ENCODE results near the gene DLGAP1. TPM values are rescaled to one million over a fixed set of nuclear protein-coding genes. Genes with fewer than 3 reads are reported as not detected.

DLGAP1 gene
- total RNA-seq, 2 experiments from 2014 or later, result not detected

DNA sequence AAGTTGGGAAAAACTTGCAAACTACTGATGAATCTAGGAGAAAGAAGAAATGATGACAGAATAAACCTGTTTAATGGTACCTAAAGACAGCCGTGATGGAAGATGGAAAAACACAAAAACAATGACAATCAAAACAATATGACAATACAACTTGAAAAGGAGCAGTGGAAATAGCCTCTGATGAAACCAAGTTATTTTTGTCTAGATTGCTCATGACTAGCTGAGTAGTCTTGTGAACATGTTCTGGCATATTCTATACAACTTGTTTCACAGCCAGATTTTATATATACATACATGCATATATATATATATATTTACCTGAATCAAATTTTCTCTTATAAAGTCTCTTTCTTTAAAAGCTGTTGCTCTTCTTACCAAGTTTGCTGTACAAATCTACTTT, 566.0 kb downstream of the DLGAP1 start:
- peaks cover 1% of the 10 kb centered on the region for H3K4me1 Mint-ChIP-seq
- peaks cover 12% of the 10 kb centered on the region for H3K27me3 Mint-ChIP-seq
- H3K36me3 Mint-ChIP-seq, result no peaks in the 10 kb centered on the region
- POLR2A ChIA-PET, result no interaction called here
- no peak overlapping the region for H3K27ac Mint-ChIP-seq
- ATAC-seq (ENCODE audit: low read depth) (no peak), DNase-seq (no peak)
- no peak overlapping the region for H3K4me3 Mint-ChIP-seq
- H3K9me3 Mint-ChIP-seq, result no peaks in the 10 kb centered on the region

DNA sequence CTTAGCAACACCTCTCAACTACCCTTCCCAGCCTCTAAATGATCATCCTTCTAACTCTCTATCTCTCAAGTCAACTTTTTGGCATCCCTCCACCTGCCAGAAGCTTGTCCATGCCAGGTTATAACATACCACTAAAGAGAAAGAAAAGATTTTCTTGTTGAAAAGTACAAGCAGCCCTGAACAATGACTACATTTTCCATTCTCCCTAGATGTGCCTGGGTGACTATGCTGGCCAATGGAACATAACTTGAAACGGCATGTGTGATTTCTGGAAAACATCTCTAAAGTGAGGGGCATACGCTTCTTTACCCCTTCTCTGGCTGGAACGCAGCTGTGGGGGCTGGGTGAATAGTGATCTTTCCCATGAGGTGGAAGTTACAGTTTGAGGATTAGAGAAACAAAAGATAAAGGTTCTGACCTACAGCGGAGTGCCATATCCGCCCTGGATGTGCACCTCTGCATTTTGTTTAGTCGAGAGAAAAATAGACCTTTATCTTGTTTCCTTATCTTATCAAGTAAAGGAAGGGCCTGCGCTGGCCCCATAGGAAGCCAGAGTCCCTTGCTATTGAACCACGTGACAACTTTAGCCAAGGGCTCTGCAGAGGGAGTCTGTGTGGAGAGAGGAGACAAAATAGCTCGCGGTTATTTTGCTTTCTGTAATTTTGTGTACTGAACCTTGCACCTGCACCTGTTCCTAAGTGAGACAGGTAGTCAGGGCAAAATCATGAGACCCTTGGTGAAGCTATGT, 568.4 kb downstream of the DLGAP1 start:
- Mint-ChIP-seq H3K27ac (no peak overlapping the region), H3K4me1 (peaks cover 1% of the 10 kb centered on the region), H3K9me3 (no peaks in the 10 kb centered on the region), H3K36me3 (no peaks in the 10 kb centered on the region), H3K4me3 (no peak overlapping the region), H3K27me3 (peaks cover 8% of the 10 kb centered on the region)
- POLR2A ChIA-PET, result no interaction called here
- ATAC-seq (ENCODE audit: low read depth), result no peak
- DNase-seq, result no peak

DNA sequence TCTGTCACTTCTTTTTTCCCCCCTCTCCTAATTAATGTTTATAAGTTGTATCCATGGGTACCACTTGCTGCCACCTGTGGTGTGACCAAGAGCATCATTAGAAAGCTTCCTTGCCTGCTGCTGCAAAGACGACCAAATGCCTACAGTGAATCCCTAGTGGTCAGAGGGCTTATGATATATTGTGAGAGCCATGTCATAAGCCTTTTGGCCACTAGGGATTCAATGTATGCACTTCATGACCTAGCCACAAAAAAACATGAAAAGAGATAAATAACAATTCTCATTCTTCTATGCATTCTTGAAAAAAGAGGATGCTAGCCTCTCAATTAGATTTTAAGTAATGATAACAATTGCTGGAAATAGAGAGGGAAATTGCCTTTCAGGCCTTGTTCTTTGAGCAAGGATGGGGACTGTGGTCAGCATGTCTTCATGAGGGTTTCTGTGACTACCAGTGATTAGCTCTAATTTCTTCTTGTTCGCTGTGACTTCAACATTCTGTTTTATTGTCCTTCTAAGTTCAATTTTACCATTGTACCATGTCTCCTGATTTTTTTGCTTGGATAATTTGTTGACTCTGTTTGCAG, 569.8 kb downstream of the DLGAP1 start:
- Mint-ChIP-seq H3K36me3 (no peaks in the 10 kb centered on the region), H3K27ac (no peak overlapping the region), H3K9me3 (no peaks in the 10 kb centered on the region), H3K4me1 (peaks cover 1% of the 10 kb centered on the region), H3K27me3 (peaks cover 5% of the 10 kb centered on the region), H3K4me3 (no peak overlapping the region)
- DNase-seq, result no peak
- POLR2A ChIA-PET, result no interaction called here
- ATAC-seq (ENCODE audit: low read depth), result no peak

DNA sequence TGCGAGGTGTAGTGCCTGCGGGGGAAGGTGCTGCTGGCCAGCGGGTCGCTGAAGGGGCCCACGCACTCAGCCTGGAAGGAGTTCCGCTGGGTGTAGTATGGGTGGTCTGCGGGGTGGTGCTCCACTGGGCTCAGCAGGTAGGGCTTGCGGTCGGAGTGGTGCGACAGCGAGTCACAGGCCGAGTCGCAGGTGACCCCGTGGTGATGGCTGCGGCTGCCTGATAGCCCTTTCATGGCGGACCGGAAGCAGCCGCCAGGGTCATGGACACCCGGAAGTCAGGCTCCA, 575.3 kb downstream of the DLGAP1 start:
- H3K4me3 Mint-ChIP-seq, result no peak overlapping the region
- H3K9me3 Mint-ChIP-seq, result no peaks in the 10 kb centered on the region
- no peaks in the 10 kb centered on the region for H3K4me1 Mint-ChIP-seq
- POLR2A ChIA-PET, result no interaction called here
- H3K27me3 Mint-ChIP-seq, result peaks cover 13% of the 10 kb centered on the region
- no peak overlapping the region for H3K27ac Mint-ChIP-seq
- no peaks in the 10 kb centered on the region for H3K36me3 Mint-ChIP-seq
- DNase-seq (no peak), ATAC-seq (ENCODE audit: low read depth) (no peak)

DNA sequence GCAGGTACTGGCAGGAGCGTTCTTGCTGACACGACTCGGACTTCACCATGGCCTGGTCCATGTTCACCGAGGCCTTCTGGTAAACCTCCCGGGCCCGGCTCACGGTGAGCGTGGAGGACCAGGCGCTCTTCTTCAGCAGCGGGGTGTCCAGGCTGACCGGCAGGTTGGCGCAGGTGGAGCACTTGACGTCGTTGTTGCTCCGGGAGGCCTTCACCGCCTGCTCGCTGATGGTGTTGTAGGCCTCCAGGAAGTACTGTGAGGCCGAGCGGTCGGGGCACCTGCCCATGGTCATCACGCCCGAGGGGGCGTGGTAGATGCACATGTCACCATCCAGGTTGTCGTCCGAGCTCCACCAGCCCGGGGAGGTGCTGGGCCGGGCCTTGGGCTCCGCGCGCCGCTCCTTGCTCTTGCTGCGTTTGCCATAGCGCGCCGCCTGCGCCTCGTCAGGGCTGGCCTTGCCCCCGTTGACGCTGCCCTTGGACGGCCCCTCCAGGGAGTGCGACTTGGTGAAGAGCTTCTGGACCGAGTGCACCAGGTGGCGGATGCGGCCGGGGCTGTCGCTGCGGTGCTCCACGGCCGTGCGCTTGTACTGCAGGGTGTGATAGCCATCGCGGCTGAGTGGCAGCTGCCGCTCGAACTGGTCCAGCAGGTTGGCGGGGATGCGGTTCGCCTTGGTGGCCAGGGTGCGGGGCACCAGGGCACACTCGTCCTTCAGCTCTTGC, 575.8 kb downstream of the DLGAP1 start:
- ATAC-seq (ENCODE audit: low read depth) (no peak), DNase-seq (no peak)
- Mint-ChIP-seq H3K4me3 (no peak overlapping the region), H3K27ac (no peak overlapping the region), H3K36me3 (no peaks in the 10 kb centered on the region), H3K27me3 (peaks cover 15% of the 10 kb centered on the region), H3K4me1 (no peaks in the 10 kb centered on the region), H3K9me3 (no peaks in the 10 kb centered on the region)
- POLR2A ChIA-PET, result no interaction called here

- POLR2A ChIA-PET, result no interaction called here
- H3K36me3 Mint-ChIP-seq, result no peaks in the 10 kb centered on the region
- no peak overlapping the region for H3K4me3 Mint-ChIP-seq
- H3K9me3 Mint-ChIP-seq, result no peaks in the 10 kb centered on the region
- DNase-seq (no peak), ATAC-seq (ENCODE audit: low read depth) (no peak)
- no peak overlapping the region for H3K27ac Mint-ChIP-seq
- peaks cover 22% of the 10 kb centered on the region for H3K27me3 Mint-ChIP-seq
- no peaks in the 10 kb centered on the region for H3K4me1 Mint-ChIP-seq
Observed at GRCh38 chr18:3878401-3878800, 576.7 kb downstream of the DLGAP1 start.

DNA sequence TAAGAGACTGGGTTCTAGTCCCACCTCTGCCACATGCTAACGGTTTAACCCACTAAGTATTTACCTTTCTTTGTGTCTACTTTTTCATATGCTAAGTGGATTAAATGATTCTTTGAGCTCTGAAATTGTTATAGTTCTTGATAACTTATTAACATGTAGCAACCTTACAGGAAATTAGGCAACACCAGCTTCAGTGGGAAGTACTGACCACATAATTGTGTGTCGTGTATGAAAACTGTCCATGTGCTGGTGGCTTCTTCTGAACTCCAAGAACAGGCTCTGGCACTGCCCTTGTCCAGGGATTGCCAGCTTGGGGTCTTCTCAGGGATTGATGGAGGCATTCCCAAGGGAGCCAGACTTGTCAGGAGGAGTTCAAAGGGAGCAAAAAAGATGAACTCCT, 577.4 kb downstream of the DLGAP1 start:
- H3K36me3 Mint-ChIP-seq, result no peaks in the 10 kb centered on the region
- H3K9me3 Mint-ChIP-seq, result no peaks in the 10 kb centered on the region
- H3K27me3 Mint-ChIP-seq, result peaks cover 27% of the 10 kb centered on the region
- ATAC-seq (ENCODE audit: low read depth) (no peak), DNase-seq (no peak)
- POLR2A ChIA-PET, result no interaction called here
- H3K27ac Mint-ChIP-seq, result no peak overlapping the region
- H3K4me3 Mint-ChIP-seq, result no peak overlapping the region
- H3K4me1 Mint-ChIP-seq, result no peaks in the 10 kb centered on the region

DNA sequence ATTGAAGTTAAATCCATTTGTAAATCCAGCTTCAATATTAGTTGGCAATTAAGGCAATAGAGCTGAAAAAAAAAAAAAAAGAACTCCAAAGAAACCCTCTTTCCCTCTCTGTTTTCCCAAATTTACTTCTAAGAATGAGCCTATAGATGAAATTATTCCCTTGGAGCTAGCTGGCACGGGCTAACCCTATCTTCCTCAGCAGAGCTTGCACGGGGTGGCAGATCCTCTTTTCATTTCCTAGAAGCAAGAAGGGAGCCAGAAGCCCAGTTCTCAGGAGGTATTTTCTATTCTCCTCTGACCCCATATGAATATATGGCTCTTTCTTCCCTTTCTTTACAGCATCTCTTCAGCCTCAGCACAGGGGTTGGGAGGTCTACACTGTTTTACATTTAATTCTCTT, 579.1 kb downstream of the DLGAP1 start:
- no peaks in the 10 kb centered on the region for H3K4me1 Mint-ChIP-seq
- no peak overlapping the region for H3K27ac Mint-ChIP-seq
- DNase-seq (no peak), ATAC-seq (ENCODE audit: low read depth) (no peak)
- POLR2A ChIA-PET, result no interaction called here
- no peaks in the 10 kb centered on the region for H3K36me3 Mint-ChIP-seq
- H3K9me3 Mint-ChIP-seq, result no peaks in the 10 kb centered on the region
- no peak overlapping the region for H3K4me3 Mint-ChIP-seq
- H3K27me3 Mint-ChIP-seq, result peaks cover 32% of the 10 kb centered on the region

- no peak overlapping the region for H3K27ac Mint-ChIP-seq
- H3K36me3 Mint-ChIP-seq, result no peaks in the 10 kb centered on the region
- ATAC-seq (ENCODE audit: low read depth) (no peak), DNase-seq (no peak)
- H3K4me3 Mint-ChIP-seq, result no peak overlapping the region
- peaks cover 32% of the 10 kb centered on the region for H3K27me3 Mint-ChIP-seq
- no peaks in the 10 kb centered on the region for H3K4me1 Mint-ChIP-seq
- no peaks in the 10 kb centered on the region for H3K9me3 Mint-ChIP-seq
- POLR2A ChIA-PET, result no interaction called here
Observed at GRCh38 chr18:3875376-3875775, 579.7 kb downstream of the DLGAP1 start.

- H3K9me3 Mint-ChIP-seq, result no peaks in the 10 kb centered on the region
- no peak for DNase-seq
Observed at GRCh38 chr18:3874581-3874980, 580.5 kb downstream of the DLGAP1 start.

GRCh38 chr18:3874125-3874524, 581.0 kb downstream of the DLGAP1 start:
- Mint-ChIP-seq H3K27ac (no peak overlapping the region), H3K4me3 (no peak overlapping the region), H3K27me3 (peaks cover 32% of the 10 kb centered on the region), H3K9me3 (no peaks in the 10 kb centered on the region), H3K4me1 (no peaks in the 10 kb centered on the region), H3K36me3 (no peaks in the 10 kb centered on the region)
- ATAC-seq (ENCODE audit: low read depth), result no peak
- POLR2A ChIA-PET, result no interaction called here
- no peak for DNase-seq

More at GRCh38 chr18:3874581-3874980, 580.5 kb downstream of the DLGAP1 start:
- Mint-ChIP-seq H3K27me3 (peaks cover 32% of the 10 kb centered on the region), H3K4me1 (no peaks in the 10 kb centered on the region), H3K4me3 (no peak overlapping the region), H3K36me3 (no peaks in the 10 kb centered on the region), H3K27ac (no peak overlapping the region)
- ATAC-seq (ENCODE audit: low read depth), result no peak
- POLR2A ChIA-PET, result no interaction called here

- Mint-ChIP-seq H3K36me3 (no peaks in the 10 kb centered on the region), H3K4me1 (no peaks in the 10 kb centered on the region), H3K27me3 (peaks cover 32% of the 10 kb centered on the region), H3K27ac (no peak overlapping the region), H3K4me3 (no peak overlapping the region), H3K9me3 (no peaks in the 10 kb centered on the region)
- ATAC-seq (ENCODE audit: low read depth) (no peak), DNase-seq (no peak)
- POLR2A ChIA-PET, result no interaction called here
Observed at GRCh38 chr18:3873698-3874097, 581.4 kb downstream of the DLGAP1 start.

DNA sequence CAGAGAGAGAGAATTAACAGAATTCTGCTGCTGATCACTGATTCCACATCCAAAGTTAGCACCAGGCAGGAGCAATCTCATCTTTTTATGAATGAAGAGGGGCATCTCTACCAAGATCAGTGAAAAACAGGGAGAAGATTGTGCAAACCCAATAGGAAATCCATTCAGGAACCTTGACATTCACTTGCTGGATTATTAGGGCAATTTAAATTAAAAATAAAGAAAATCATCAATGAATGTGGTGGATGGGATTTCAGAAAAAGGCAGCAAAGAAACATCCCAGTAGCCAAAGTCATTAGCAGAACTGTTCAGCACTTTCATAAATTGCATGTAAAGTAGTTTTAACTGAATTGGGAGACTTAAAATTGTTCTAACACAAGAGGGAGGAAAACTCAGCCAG, 581.9 kb downstream of the DLGAP1 start:
- POLR2A ChIA-PET, result no interaction called here
- no peak overlapping the region for H3K27ac Mint-ChIP-seq
- DNase-seq, result no peak
- H3K27me3 Mint-ChIP-seq, result peaks cover 32% of the 10 kb centered on the region
- no peak overlapping the region for H3K4me3 Mint-ChIP-seq
- no peaks in the 10 kb centered on the region for H3K9me3 Mint-ChIP-seq
- no peaks in the 10 kb centered on the region for H3K36me3 Mint-ChIP-seq
- ATAC-seq (ENCODE audit: low read depth), result no peak
- H3K4me1 Mint-ChIP-seq, result no peaks in the 10 kb centered on the region

GRCh38 chr18:3872641-3873040, 582.5 kb downstream of the DLGAP1 start:
- no peaks in the 10 kb centered on the region for H3K4me1 Mint-ChIP-seq
- DNase-seq (no peak), ATAC-seq (ENCODE audit: low read depth) (no peak)
- H3K9me3 Mint-ChIP-seq, result no peaks in the 10 kb centered on the region
- H3K36me3 Mint-ChIP-seq, result no peaks in the 10 kb centered on the region
- H3K27ac Mint-ChIP-seq, result no peak overlapping the region
- H3K4me3 Mint-ChIP-seq, result no peak overlapping the region
- peaks cover 32% of the 10 kb centered on the region for H3K27me3 Mint-ChIP-seq
- POLR2A ChIA-PET, result no interaction called here
